NT2/D1 (cell line): Measurements from ENCODE around the gene LYST.

Experiments used
- SUZ12 ChIP-seq: IDR thresholded peaks from 2 replicates; pipeline ENCODE4 v1.6.1; 2011; ENCODE audit not compliant: insufficient read length, insufficient read depth; ENCODE audit errors: extremely low read depth
- YY1 ChIP-seq: IDR thresholded peaks from 2 replicates; pipeline ENCODE4 v1.6.1; 2011; ENCODE audit not compliant: insufficient read length, insufficient read depth
- ZNF274 ChIP-seq: IDR thresholded peaks from 2 replicates; pipeline ENCODE4 v1.6.1; 2011; ENCODE audit warnings: mild to moderate bottlenecking, low read depth, low read length

DNA sequence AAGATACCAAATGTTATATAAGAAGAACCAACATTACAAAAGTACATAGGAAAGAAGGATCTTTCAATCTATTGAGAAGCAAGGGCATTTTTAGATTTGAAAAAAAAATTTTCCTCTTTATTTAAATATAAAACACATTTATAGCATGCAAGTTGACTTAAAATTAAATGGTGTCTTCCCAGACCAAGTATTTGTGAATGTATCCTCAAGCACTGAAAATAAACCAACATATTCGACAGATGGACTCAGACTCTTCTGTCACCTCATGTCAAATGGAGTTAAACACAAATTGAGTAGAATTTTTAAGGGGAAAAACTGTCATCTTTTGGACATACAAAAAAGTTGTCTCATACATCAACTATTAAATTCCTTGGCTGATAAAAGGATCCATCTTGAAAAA lies 140.1 kb downstream of the LYST start:
- TF ChIP-seq SUZ12 (no peak), ZNF274 (no peak), YY1 (no peak)
